Measurements from ENCODE around the gene TLE1. TPM values are rescaled to one million over a fixed set of nuclear protein-coding genes. Genes with fewer than 3 reads are reported as not detected.

The TLE1 gene
- total and polyA plus RNA-seq, 2 of the 4 experiments (the other 2 are of a cell fraction), result 36.0 to 51.0 TPM

GRCh38 chr9:81665322-81665871 is 23.9 kb downstream of the TLE1 start:
- peaks cover 4% of the 10 kb centered on the region for H3K9me1 ChIP-seq (ENCODE audit: insufficient read depth, low read length)
- no peak overlapping the region for H2BK15ac ChIP-seq (ENCODE audit: low read depth, low read length)
- H3K27ac ChIP-seq (ENCODE audit: insufficient read depth, low read length), result no peak overlapping the region
- no peak overlapping the region for H2AK9ac ChIP-seq (replicated peaks; ENCODE audit: low read depth, low read length, poor library complexity)
- no peak overlapping the region for H3K4me3 ChIP-seq (ENCODE audit: insufficient read depth, low read depth, low read length)
- dilution Hi-C loops (cut with HindIII; ENCODE audit: low sequenced_read_pairs, unreplicated experiment), result no loop called here
- no peak overlapping the region for H2BK120ac ChIP-seq (ENCODE audit: low read depth, low read length)
- TF ChIP-seq MXI1 (IDR thresholded peaks at IDR 0.05; ENCODE audit: borderline replicate concordance, low read depth, low read length), result no peak
- no peak for TF ChIP-seq ELK1 (IDR thresholded peaks at IDR 0.05; ENCODE audit: borderline replicate concordance, low read depth, low read length)
- TF ChIP-seq RCOR1 (IDR thresholded peaks at IDR 0.05; ENCODE audit: insufficient replicate concordance, low read length), result no peak
- TF ChIP-seq RFX5 (IDR thresholded peaks at IDR 0.05; ENCODE audit: low read depth, low read length), result no peak
- no peak for TF ChIP-seq USF2 (IDR thresholded peaks at IDR 0.05; ENCODE audit: low read depth, low read length)
- TF ChIP-seq CTCF (conservative IDR thresholded peaks at IDR 0.05; ENCODE audit: low read depth, low read length), result no peak
- no peak for TF ChIP-seq MAZ (IDR thresholded peaks at IDR 0.05; ENCODE audit: borderline replicate concordance, low read depth, low read length)
- H3K18ac ChIP-seq (ENCODE audit: low read depth, low read length), result no peak overlapping the region
- no peak overlapping the region for H3K23ac ChIP-seq (ENCODE audit: low read depth, low read length)
- DNase-seq (no peak), ATAC-seq (ENCODE audit: low read depth) (peak; percentile 36)
- ChIA-PET POLR2A (ENCODE audit: unreplicated experiment) (no interaction called here), CTCF (interaction anchor here (0.7 kb wide), 2 partner anchors 21 to 1225 kb away, joined by 3 to 5 read pairs; no protein-coding TSS in a partner anchor)
- no peak overlapping the region for H2AFZ ChIP-seq (replicated peaks; ENCODE audit: low read length, poor library complexity)
- in situ Hi-C loops (cut with MboI; ENCODE audit: low sequenced_read_pairs), result no loop called here
- no peaks in the 10 kb centered on the region for H3K9me3 ChIP-seq (ENCODE audit: control insufficient read depth, insufficient read depth, low read length)
- peak overlapping the region; percentile 4; the same call in 1 of the 2 replicates for H4K91ac ChIP-seq (ENCODE audit: insufficient read depth, low read depth, low read length)
- H3K79me1 ChIP-seq (ENCODE audit: low read depth in 1 of 2, low read length in 2 of 2), result peaks cover 43 to 92% of the 10 kb centered on the region in 2 experiments
- H3K14ac ChIP-seq (replicated peaks; ENCODE audit: low read depth, low read length), result no peak overlapping the region
- H2BK5ac ChIP-seq (ENCODE audit: low read depth, low read length, poor library complexity, severe bottlenecking), result no peak overlapping the region
- WGBS, 2 experiments (ENCODE audit: extremely low coverage in 2 of 2, insufficient read length in 1 of 2), result no CpG with 5 or more reads among the region's 6 CpGs
- no peak overlapping the region for H2AK5ac ChIP-seq (ENCODE audit: low read depth, low read length)
- peaks cover 13% of the 10 kb centered on the region for H3K4me1 ChIP-seq (ENCODE audit: control insufficient read depth, insufficient read depth, low read length)
- peaks cover 12% of the 10 kb centered on the region; the same call in 1 of the 2 replicates for H4K20me1 ChIP-seq (ENCODE audit: insufficient read depth, low read length)
- H4K8ac ChIP-seq (ENCODE audit: low read depth in 2 of 2, low read length in 2 of 2), result 0 out of 4 replicates have a peak overlapping the region, but pooled peaks of 1 of the 2 experiments have one; percentile 36
- no TSS peak for BruUV-seq (replicated peaks)
- H3K27me3 ChIP-seq (ENCODE audit: control insufficient read depth, insufficient read depth, low read length), result no peaks in the 10 kb centered on the region
- peak overlapping the region; percentile 4; the same call in 1 of the 2 replicates for H3K4ac ChIP-seq (ENCODE audit: low read depth, low read length)
- H3K9ac ChIP-seq (ENCODE audit: low read depth, low read length), result no peak overlapping the region
- H3K4me2 ChIP-seq (ENCODE audit: low read depth, low read length), result peak overlapping the region; percentile 33
- no peak overlapping the region for H2BK20ac ChIP-seq (ENCODE audit: low read depth, low read length)
- H3K36me3 ChIP-seq (ENCODE audit: control insufficient read depth, insufficient read depth, low read length), result peaks cover 6% of the 10 kb centered on the region
- no peak overlapping the region for H4K5ac ChIP-seq (ENCODE audit: low read depth, low read length)
- intact Hi-C loops (cut with micrococcal nuclease), result no loop called here
- 0 out of 2 replicates have a peak overlapping the region, but pooled peaks have one; percentile 11 for H3K56ac ChIP-seq (ENCODE audit: extremely low read depth, insufficient read depth, low read length)

Measured in IMR-90 (cell line).